Naive B cell (primary cell): ENCODE data around the gene EDIL3. TPM values are rescaled to one million over a fixed set of nuclear protein-coding genes. Genes with fewer than 3 reads are reported as not detected.

ENCODE experiments used
- ATAC-seq, 2 donors: fragments of 150-1000 bp; cut with Tn5 transposase; 2 replicates each; pipeline ENCODE4 v1.10.0; 2021; ENCODE audit warnings: low read depth in 2 of 2, mild to moderate bottlenecking in 2 of 2, moderate library complexity in 2 of 2
- DNase-seq: peaks from one replicate; pipeline ENCODE4 v3.0.0; 2022
- H3K27ac Mint-ChIP-seq, 6 donors: one replicate each; pipeline ENCODE4 v1.8.0; 2020 to 2022; ENCODE audit warnings: mild to moderate bottlenecking in 6 of 6, mixed read lengths in 6 of 6, moderate library complexity in 5 of 6, inconsistent platforms in 2 of 6
- H3K27me3 Mint-ChIP-seq, 3 donors: one replicate each; pipeline ENCODE4 v1.8.0; 2021 to 2022; ENCODE audit warnings: mixed read lengths in 3 of 3, mild to moderate bottlenecking in 1 of 3
- H3K36me3 Mint-ChIP-seq, 2 donors: one replicate each; pipeline ENCODE4 v1.8.0; 2020 to 2022; ENCODE audit warnings: mixed read lengths in 2 of 2, inconsistent platforms in 1 of 2, mild to moderate bottlenecking in 1 of 2
- H3K4me1 Mint-ChIP-seq, 3 donors: one replicate each; pipeline ENCODE4 v1.8.0; 2020 to 2022; ENCODE audit warnings: mixed read lengths in 3 of 3, inconsistent platforms in 1 of 3, mild to moderate bottlenecking in 1 of 3, moderate library complexity in 1 of 3
- H3K4me3 Mint-ChIP-seq, 8 donors: one replicate each; pipeline ENCODE4 v1.8.0; 2020 to 2022; ENCODE audit warnings: mild to moderate bottlenecking in 8 of 8, mixed read lengths in 8 of 8, moderate library complexity in 8 of 8, inconsistent platforms in 2 of 8
- H3K9me3 Mint-ChIP-seq, 7 donors: one replicate each; pipeline ENCODE4 v1.8.0; 2020 to 2022; ENCODE audit warnings: mixed read lengths in 7 of 7, mild to moderate bottlenecking in 5 of 7, inconsistent platforms in 2 of 7, moderate library complexity in 1 of 7
- polyA plus RNA-seq, 6 donors: library from polyadenylated mRNA; unstranded; fragments of 300-500 nt; fragmentation: Illumina TruSeq; gene quantifications; one replicate each; pipeline ENCODE4 v1.2.3, GENCODE V29; 2021; ENCODE audit warnings: low read depth in 6 of 6

EDIL3 gene
- polyA plus RNA-seq, 6 donors from 2014 or later = not detected

GRCh38 chr5:84281383-84281782 is 103.3 kb downstream of the EDIL3 start:
- Mint-ChIP-seq H3K36me3 (no peaks in the 10 kb centered on the region), H3K4me3 (no peak overlapping the region), H3K9me3 (no peaks in the 10 kb centered on the region), H3K4me1 (no peaks in the 10 kb centered on the region), H3K27me3 (no peaks in the 10 kb centered on the region), H3K27ac (no peak overlapping the region)
- DNase-seq = no peak
- ATAC-seq = no peak

GRCh38 chr5:84279234-84279633 is 105.4 kb downstream of the EDIL3 start:
- ATAC-seq (no peak), DNase-seq (no peak)
- Mint-ChIP-seq H3K4me1 (no peaks in the 10 kb centered on the region), H3K36me3 (no peaks in the 10 kb centered on the region), H3K9me3 (no peaks in the 10 kb centered on the region), H3K27me3 (no peaks in the 10 kb centered on the region), H3K4me3 (no peak overlapping the region), H3K27ac (no peak overlapping the region)

GRCh38 chr5:84275609-84276008 is 109.1 kb downstream of the EDIL3 start:
- DNase-seq (no peak), ATAC-seq (no peak)
- no peaks in the 10 kb centered on the region for H3K9me3 Mint-ChIP-seq
- H3K27me3 Mint-ChIP-seq = no peaks in the 10 kb centered on the region
- H3K4me3 Mint-ChIP-seq = no peak overlapping the region
- H3K27ac Mint-ChIP-seq = no peak overlapping the region
- H3K36me3 Mint-ChIP-seq = no peaks in the 10 kb centered on the region
- H3K4me1 Mint-ChIP-seq = no peaks in the 10 kb centered on the region

- H3K4me3 Mint-ChIP-seq = no peak overlapping the region
- ATAC-seq (no peak), DNase-seq (no peak)
- no peaks in the 10 kb centered on the region for H3K36me3 Mint-ChIP-seq
- no peaks in the 10 kb centered on the region for H3K4me1 Mint-ChIP-seq
- no peaks in the 10 kb centered on the region for H3K27me3 Mint-ChIP-seq
- H3K9me3 Mint-ChIP-seq = no peaks in the 10 kb centered on the region
- H3K27ac Mint-ChIP-seq = no peak overlapping the region
Measured at GRCh38 chr5:84274585-84275468, 109.9 kb downstream of the EDIL3 start.

- H3K36me3 Mint-ChIP-seq = no peaks in the 10 kb centered on the region
- no peak for ATAC-seq
- no peak overlapping the region for H3K4me3 Mint-ChIP-seq
- H3K9me3 Mint-ChIP-seq = peaks cover 0 to 2% (median 0%) of the 10 kb centered on the region in 7 donors
- no peak for DNase-seq
- H3K27ac Mint-ChIP-seq = no peak overlapping the region
- no peaks in the 10 kb centered on the region for H3K4me1 Mint-ChIP-seq
- H3K27me3 Mint-ChIP-seq = no peaks in the 10 kb centered on the region
Measured at GRCh38 chr5:84273517-84273883, 111.2 kb downstream of the EDIL3 start.

GRCh38 chr5:84272771-84273516 is 111.7 kb downstream of the EDIL3 start:
- ATAC-seq = no peak

GRCh38 chr5:84265739-84266550 is 118.7 kb downstream of the EDIL3 start:
- peaks cover 0 to 8% (median 0%) of the 10 kb centered on the region in 3 donors for H3K27me3 Mint-ChIP-seq
- H3K36me3 Mint-ChIP-seq = no peaks in the 10 kb centered on the region
- DNase-seq (no peak), ATAC-seq (no peak)
- no peak overlapping the region for H3K27ac Mint-ChIP-seq
- peaks cover 0 to 3% (median 0%) of the 10 kb centered on the region in 7 donors for H3K9me3 Mint-ChIP-seq
- no peak overlapping the region for H3K4me3 Mint-ChIP-seq
- H3K4me1 Mint-ChIP-seq = no peaks in the 10 kb centered on the region

More at GRCh38 chr5:84272771-84273516, 111.7 kb downstream of the EDIL3 start:
- no peak overlapping the region for H3K4me3 Mint-ChIP-seq
- H3K4me1 Mint-ChIP-seq = no peaks in the 10 kb centered on the region
- no peak for DNase-seq
- no peak overlapping the region for H3K27ac Mint-ChIP-seq
- no peaks in the 10 kb centered on the region for H3K36me3 Mint-ChIP-seq
- H3K9me3 Mint-ChIP-seq = peaks cover 0 to 2% (median 0%) of the 10 kb centered on the region in 7 donors
- H3K27me3 Mint-ChIP-seq = no peaks in the 10 kb centered on the region

GRCh38 chr5:84265130-84265529 is 119.5 kb downstream of the EDIL3 start:
- no peaks in the 10 kb centered on the region for H3K36me3 Mint-ChIP-seq
- no peaks in the 10 kb centered on the region for H3K4me1 Mint-ChIP-seq
- no peak overlapping the region for H3K4me3 Mint-ChIP-seq
- no peak for DNase-seq
- peaks cover 0 to 3% (median 0%) of the 10 kb centered on the region in 7 donors for H3K9me3 Mint-ChIP-seq
- H3K27ac Mint-ChIP-seq = no peak overlapping the region
- no peak for ATAC-seq
- peaks cover 0 to 8% (median 0%) of the 10 kb centered on the region in 3 donors for H3K27me3 Mint-ChIP-seq

- Mint-ChIP-seq H3K4me1 (no peaks in the 10 kb centered on the region), H3K36me3 (no peaks in the 10 kb centered on the region), H3K27me3 (peaks cover 0 to 8% (median 0%) of the 10 kb centered on the region in 3 donors), H3K9me3 (peaks cover 0 to 7% (median 0%) of the 10 kb centered on the region in 7 donors), H3K4me3 (no peak overlapping the region), H3K27ac (no peak overlapping the region)
- no peak for DNase-seq
- ATAC-seq = no peak
Measured at GRCh38 chr5:84260939-84261338, 123.7 kb downstream of the EDIL3 start.

- ATAC-seq = no peak
- DNase-seq = no peak
- Mint-ChIP-seq H3K36me3 (no peaks in the 10 kb centered on the region), H3K4me1 (no peaks in the 10 kb centered on the region), H3K27ac (no peak overlapping the region), H3K4me3 (no peak overlapping the region), H3K27me3 (peaks cover 0 to 8% (median 0%) of the 10 kb centered on the region in 3 donors), H3K9me3 (peaks cover 0 to 8% (median 0%) of the 10 kb centered on the region in 7 donors)
Measured at GRCh38 chr5:84260140-84260539, 124.5 kb downstream of the EDIL3 start.

- Mint-ChIP-seq H3K9me3 (peaks cover 0 to 12% (median 0%) of the 10 kb centered on the region in 7 donors), H3K4me1 (no peaks in the 10 kb centered on the region), H3K27ac (no peak overlapping the region), H3K4me3 (no peak overlapping the region), H3K36me3 (no peaks in the 10 kb centered on the region), H3K27me3 (peaks cover 0 to 8% (median 0%) of the 10 kb centered on the region in 3 donors)
- DNase-seq (no peak), ATAC-seq (no peak)
Measured at GRCh38 chr5:84259283-84260045, 125.2 kb downstream of the EDIL3 start.

GRCh38 chr5:84257061-84257460 is 127.6 kb downstream of the EDIL3 start:
- Mint-ChIP-seq H3K4me1 (no peaks in the 10 kb centered on the region), H3K27ac (no peak overlapping the region), H3K27me3 (no peaks in the 10 kb centered on the region), H3K9me3 (peaks cover 0 to 13% (median 0%) of the 10 kb centered on the region in 7 donors), H3K36me3 (no peaks in the 10 kb centered on the region), H3K4me3 (no peak overlapping the region)
- DNase-seq (no peak), ATAC-seq (no peak)

GRCh38 chr5:84255315-84255714 is 129.4 kb downstream of the EDIL3 start:
- ATAC-seq = no peak
- H3K9me3 Mint-ChIP-seq = peaks cover 0 to 13% (median 0%) of the 10 kb centered on the region in 7 donors
- DNase-seq = no peak
- H3K4me1 Mint-ChIP-seq = no peaks in the 10 kb centered on the region
- no peaks in the 10 kb centered on the region for H3K27me3 Mint-ChIP-seq
- H3K4me3 Mint-ChIP-seq = no peak overlapping the region
- no peaks in the 10 kb centered on the region for H3K36me3 Mint-ChIP-seq
- no peak overlapping the region for H3K27ac Mint-ChIP-seq
